Measurements from ENCODE around the gene ADI1. TPM values are rescaled to one million over a fixed set of nuclear protein-coding genes. Genes with fewer than 3 reads are reported as not detected.
"Not testable (repeated sequence)": the region's sequence is repeated elsewhere in the genome, so short reads cannot be mapped to it uniquely, and the experiment has no call there.

Gene ADI1
- total RNA-seq, 1 experiment from 2014 or later: 46.7 TPM

- no peak for DNase-seq (ENCODE audit: low spot score)
Measured at GRCh38 chr2:3493615-3494007, 25.7 kb downstream of the ADI1 start.

GRCh38 chr2:3492951-3493614, 26.2 kb downstream of the ADI1 start:
- DNase-seq (ENCODE audit: low spot score): no peak

GRCh38 chr2:3492475-3492787, 26.9 kb downstream of the ADI1 start:
- not testable (repeated sequence) for DNase-seq (ENCODE audit: low spot score)

- no peak for DNase-seq (ENCODE audit: low spot score)
Measured at GRCh38 chr2:3491716-3492474, 27.4 kb downstream of the ADI1 start.

- no peak for DNase-seq (ENCODE audit: low spot score)
Measured at GRCh38 chr2:3491306-3491705, 28.0 kb downstream of the ADI1 start.

- no peak for DNase-seq (ENCODE audit: low spot score)
Measured at GRCh38 chr2:3490191-3491170, 28.9 kb downstream of the ADI1 start.

GRCh38 chr2:3489764-3490115, 29.6 kb downstream of the ADI1 start:
- DNase-seq (ENCODE audit: low spot score): no peak

GRCh38 chr2:3488855-3489763, 30.2 kb downstream of the ADI1 start:
- DNase-seq (ENCODE audit: low spot score): no peak

- DNase-seq (ENCODE audit: low spot score): no peak
Measured at GRCh38 chr2:3488061-3488531, 31.2 kb downstream of the ADI1 start.

GRCh38 chr2:3487432-3487831, 31.9 kb downstream of the ADI1 start:
- DNase-seq (ENCODE audit: low spot score): no peak

- no peak for DNase-seq (ENCODE audit: low spot score)
Measured at GRCh38 chr2:3487028-3487425, 32.3 kb downstream of the ADI1 start.

- no peak for DNase-seq (ENCODE audit: low spot score)
Measured at GRCh38 chr2:3486047-3487027, 33.0 kb downstream of the ADI1 start.

- no peak for DNase-seq (ENCODE audit: low spot score)
Measured at GRCh38 chr2:3485166-3485565, 34.2 kb downstream of the ADI1 start.

GRCh38 chr2:3483986-3484960, 35.1 kb downstream of the ADI1 start:
- no peak for DNase-seq (ENCODE audit: low spot score)

GRCh38 chr2:3483227-3483985, 35.9 kb downstream of the ADI1 start:
- no peak for DNase-seq (ENCODE audit: low spot score)

GRCh38 chr2:3482363-3482821, 36.9 kb downstream of the ADI1 start:
- no peak for DNase-seq (ENCODE audit: low spot score)

- DNase-seq (ENCODE audit: low spot score): no peak
Measured at GRCh38 chr2:3481736-3482362, 37.5 kb downstream of the ADI1 start.

- DNase-seq (ENCODE audit: low spot score): no peak
Measured at GRCh38 chr2:3481011-3481400, 38.3 kb downstream of the ADI1 start.
